BLaER1 (cell line): ENCODE measurements around the gene TXN2.

Experiments
- H3K27ac ChIP-seq: shearing (Covaris generic); formaldehyde crosslinking; 2 replicates; pipeline ENCODE4 v1.8.1; 2022
- H3K27me3 ChIP-seq: shearing (Covaris generic); formaldehyde crosslinking; 2 replicates; pipeline ENCODE4 v1.8.1; 2022
- H3K36me3 ChIP-seq: shearing (Covaris generic); formaldehyde crosslinking; 2 replicates; pipeline ENCODE4 v1.8.1; 2022
- H3K4me1 ChIP-seq: shearing (Covaris generic); formaldehyde crosslinking; 2 replicates; pipeline ENCODE4 v1.8.1; 2022
- H3K4me2 ChIP-seq: shearing (Covaris generic); formaldehyde crosslinking; 2 replicates; pipeline ENCODE4 v1.8.1; 2022
- H3K4me3 ChIP-seq: shearing (Covaris generic); formaldehyde crosslinking; 2 replicates; pipeline ENCODE4 v1.8.1; 2022
- H3K9ac ChIP-seq: shearing (Covaris generic); formaldehyde crosslinking; 2 replicates; pipeline ENCODE4 v1.8.1; 2022
- H3K9me3 ChIP-seq: shearing (Covaris generic); formaldehyde crosslinking; 2 replicates; pipeline ENCODE4 v1.8.1; 2022
- H4K20me1 ChIP-seq: shearing (Covaris generic); formaldehyde crosslinking; 2 replicates; pipeline ENCODE4 v1.8.1; 2022
- Cebpa-rat ChIP-seq: shearing (Covaris generic); IDR thresholded peaks from 2 replicates; pipeline ENCODE4 v1.8.1; 2022

Gene TXN2

GRCh38 chr22:36449596-36450175, 31.8 kb downstream of the TXN2 start:
- Histone ChIP-seq H3K4me1 (peaks cover 88% of the 10 kb centered on the region), H3K27ac (peak overlapping the region; percentile 63)

GRCh38 chr22:36447632-36448031, 33.8 kb downstream of the TXN2 start:
- Histone ChIP-seq H3K27ac (peak overlapping the region; percentile 49), H3K36me3 (no peaks in the 10 kb centered on the region)

More at GRCh38 chr22:36449596-36450175, 31.8 kb downstream of the TXN2 start:
- Histone ChIP-seq H3K4me3 (no peak overlapping the region), H3K36me3 (no peaks in the 10 kb centered on the region), H3K9me3 (no peaks in the 10 kb centered on the region), H4K20me1 (no peaks in the 10 kb centered on the region), H3K9ac (peak overlapping the region; percentile 49; the same call in 1 of the 2 replicates), H3K4me2 (peak overlapping the region; percentile 38), H3K27me3 (no peaks in the 10 kb centered on the region)
- TF ChIP-seq Cebpa-rat, result no peak

GRCh38 chr22:36445158-36445668, 36.2 kb downstream of the TXN2 start:
- H3K27me3 ChIP-seq, result no peaks in the 10 kb centered on the region
- H3K4me3 ChIP-seq, result no peak overlapping the region
- 0 out of 2 replicates have a peak overlapping the region, but pooled peaks have one; percentile 35 for H3K27ac ChIP-seq
- no peaks in the 10 kb centered on the region for H4K20me1 ChIP-seq
- no peak for TF ChIP-seq Cebpa-rat
- no peak overlapping the region for H3K9ac ChIP-seq
- H3K4me2 ChIP-seq, result peak overlapping the region; percentile 44
- H3K4me1 ChIP-seq, result peaks cover 86% of the 10 kb centered on the region
- H3K9me3 ChIP-seq, result no peaks in the 10 kb centered on the region
- no peaks in the 10 kb centered on the region for H3K36me3 ChIP-seq

More at GRCh38 chr22:36447632-36448031, 33.8 kb downstream of the TXN2 start:
- no peak for TF ChIP-seq Cebpa-rat
- no peak overlapping the region for H3K4me3 ChIP-seq
- no peak overlapping the region for H3K9ac ChIP-seq
- H3K4me2 ChIP-seq, result peak overlapping the region; percentile 32; the same call in 1 of the 2 replicates
- H3K9me3 ChIP-seq, result no peaks in the 10 kb centered on the region
- H3K4me1 ChIP-seq, result peaks cover 87% of the 10 kb centered on the region
- H3K27me3 ChIP-seq, result no peaks in the 10 kb centered on the region
- no peaks in the 10 kb centered on the region for H4K20me1 ChIP-seq

- Histone ChIP-seq H3K4me3 (no peak overlapping the region), H3K4me2 (peak overlapping the region; percentile 66), H3K4me1 (peaks cover 77% of the 10 kb centered on the region), H3K27me3 (no peaks in the 10 kb centered on the region), H3K36me3 (no peaks in the 10 kb centered on the region), H3K9me3 (no peaks in the 10 kb centered on the region), H3K27ac (0 out of 2 replicates have a peak overlapping the region, but pooled peaks have one; percentile 37), H3K9ac (no peak overlapping the region), H4K20me1 (no peaks in the 10 kb centered on the region)
- TF ChIP-seq Cebpa-rat, result no peak
Observed at GRCh38 chr22:36443198-36443770, 38.2 kb downstream of the TXN2 start.

GRCh38 chr22:36442506-36443197, 38.8 kb downstream of the TXN2 start:
- Histone ChIP-seq H3K27me3 (no peaks in the 10 kb centered on the region), H3K36me3 (no peaks in the 10 kb centered on the region), H3K27ac (peak overlapping the region; percentile 37; the same call in 1 of the 2 replicates), H3K9me3 (no peaks in the 10 kb centered on the region), H3K9ac (no peak overlapping the region), H3K4me3 (no peak overlapping the region), H3K4me2 (peak overlapping the region; percentile 66), H3K4me1 (peaks cover 70% of the 10 kb centered on the region), H4K20me1 (no peaks in the 10 kb centered on the region)
- no peak for TF ChIP-seq Cebpa-rat

- H4K20me1 ChIP-seq, result no peaks in the 10 kb centered on the region
- H3K4me3 ChIP-seq, result no peak overlapping the region
- no peaks in the 10 kb centered on the region for H3K9me3 ChIP-seq
- TF ChIP-seq Cebpa-rat, result no peak
- H3K27me3 ChIP-seq, result no peaks in the 10 kb centered on the region
- no peaks in the 10 kb centered on the region for H3K36me3 ChIP-seq
- no peak overlapping the region for H3K4me2 ChIP-seq
- H3K27ac ChIP-seq, result peak overlapping the region; percentile 42; the same call in 1 of the 2 replicates
- H3K9ac ChIP-seq, result no peak overlapping the region
- peaks cover 82% of the 10 kb centered on the region for H3K4me1 ChIP-seq
Observed at GRCh38 chr22:36440429-36441002, 40.9 kb downstream of the TXN2 start.

GRCh38 chr22:36439481-36440271, 41.8 kb downstream of the TXN2 start:
- Histone ChIP-seq H3K36me3 (no peaks in the 10 kb centered on the region), H3K4me2 (0 out of 2 replicates have a peak overlapping the region, but pooled peaks have one; percentile 16), H3K9me3 (no peaks in the 10 kb centered on the region), H4K20me1 (no peaks in the 10 kb centered on the region), H3K4me1 (peaks cover 82% of the 10 kb centered on the region), H3K4me3 (no peak overlapping the region), H3K9ac (no peak overlapping the region), H3K27me3 (no peaks in the 10 kb centered on the region), H3K27ac (no peak overlapping the region)
- TF ChIP-seq Cebpa-rat, result no peak

GRCh38 chr22:36435516-36436415, 45.7 kb downstream of the TXN2 start:
- peaks cover 72% of the 10 kb centered on the region for H3K4me1 ChIP-seq
- no peak overlapping the region for H3K9ac ChIP-seq
- peak overlapping the region; percentile 80 for H3K4me2 ChIP-seq
- peak; percentile 53; the same call in 1 of the 2 replicates for TF ChIP-seq Cebpa-rat
- H4K20me1 ChIP-seq, result no peaks in the 10 kb centered on the region
- no peak overlapping the region for H3K4me3 ChIP-seq
- H3K36me3 ChIP-seq, result no peaks in the 10 kb centered on the region
- peak overlapping the region; percentile 64; the same call in 1 of the 2 replicates for H3K27ac ChIP-seq
- no peaks in the 10 kb centered on the region for H3K27me3 ChIP-seq
- no peaks in the 10 kb centered on the region for H3K9me3 ChIP-seq
